ENCODE results near the gene RS1.

The RS1 gene

GRCh38 chrX:18664947-18665346 lies 7.0 kb downstream of the RS1 start:
- Histone ChIP-seq H3K36me3 (no peaks in the 10 kb centered on the region), H3K9me3 (no peaks in the 10 kb centered on the region), H3K4me1 (no peaks in the 10 kb centered on the region), H3K27me3 (no peaks in the 10 kb centered on the region), H3K4me3 (ENCODE audit: low read depth, low read length) (no peak overlapping the region)
- TF ChIP-seq CTCF (IDR thresholded peaks at IDR 0.05; ENCODE audit: low read depth, low read length): no peak
- DNase-seq: no peak

- Histone ChIP-seq H3K9me3 (no peaks in the 10 kb centered on the region), H3K4me1 (no peaks in the 10 kb centered on the region), H3K27me3 (no peaks in the 10 kb centered on the region), H3K36me3 (no peaks in the 10 kb centered on the region), H3K4me3 (ENCODE audit: low read depth, low read length) (no peak overlapping the region)
- no peak for DNase-seq
- TF ChIP-seq CTCF (IDR thresholded peaks at IDR 0.05; ENCODE audit: low read depth, low read length): no peak
These were observed 10.6 kb downstream of the RS1 start for GRCh38 chrX:18661273-18661672.

GRCh38 chrX:18654875-18655836 lies 16.8 kb downstream of the RS1 start:
- no peaks in the 10 kb centered on the region for H3K36me3 ChIP-seq
- H3K4me1 ChIP-seq: no peaks in the 10 kb centered on the region
- no peaks in the 10 kb centered on the region for H3K27me3 ChIP-seq
- TF ChIP-seq CTCF (IDR thresholded peaks at IDR 0.05; ENCODE audit: low read depth, low read length): no peak
- DNase-seq: no peak
- no peak overlapping the region for H3K4me3 ChIP-seq (ENCODE audit: low read depth, low read length)
- no peaks in the 10 kb centered on the region for H3K9me3 ChIP-seq

GRCh38 chrX:18652636-18653035 lies 19.3 kb downstream of the RS1 start:
- Histone ChIP-seq H3K27me3 (no peaks in the 10 kb centered on the region), H3K4me3 (ENCODE audit: low read depth, low read length) (no peak overlapping the region), H3K4me1 (no peaks in the 10 kb centered on the region), H3K9me3 (no peaks in the 10 kb centered on the region), H3K36me3 (no peaks in the 10 kb centered on the region)
- DNase-seq: no peak
- TF ChIP-seq CTCF (IDR thresholded peaks at IDR 0.05; ENCODE audit: low read depth, low read length): no peak

- no peak for DNase-seq
- no peak for TF ChIP-seq CTCF (IDR thresholded peaks at IDR 0.05; ENCODE audit: low read depth, low read length)
- H3K4me1 ChIP-seq: no peaks in the 10 kb centered on the region
- no peaks in the 10 kb centered on the region for H3K27me3 ChIP-seq
- H3K36me3 ChIP-seq: no peaks in the 10 kb centered on the region
- H3K4me3 ChIP-seq (ENCODE audit: low read depth, low read length): no peak overlapping the region
- no peaks in the 10 kb centered on the region for H3K9me3 ChIP-seq
These were observed 21.2 kb downstream of the RS1 start for GRCh38 chrX:18650662-18651061.

GRCh38 chrX:18649498-18649951 lies 22.4 kb downstream of the RS1 start:
- Histone ChIP-seq H3K4me3 (ENCODE audit: low read depth, low read length) (no peak overlapping the region), H3K27me3 (no peaks in the 10 kb centered on the region)

More at GRCh38 chrX:18649498-18649951, 22.4 kb downstream of the RS1 start:
- no peaks in the 10 kb centered on the region for H3K4me1 ChIP-seq
- no peaks in the 10 kb centered on the region for H3K9me3 ChIP-seq
- peak; percentile 11 for DNase-seq
- no peaks in the 10 kb centered on the region for H3K36me3 ChIP-seq
- TF ChIP-seq CTCF (IDR thresholded peaks at IDR 0.05; ENCODE audit: low read depth, low read length): no peak
